Mesenchymal stem cell (in vitro differentiated cells and primary cell): Measurements from ENCODE around the gene SPAM1.

Experiments used
- DNase-seq: peaks from one replicate; pipeline ENCODE4 v3.0.0-alpha.2; 2013
- H2AFZ ChIP-seq: one replicate; pipeline ENCODE4 v1.6.1; 2013; ENCODE audit warnings: low read depth, mild to moderate bottlenecking, control low read depth, inconsistent platforms, low read length, moderate library complexity
- H2AK5ac ChIP-seq: 2 replicates; pipeline ENCODE4 v1.6.1; 2013; ENCODE audit warnings: low read length, moderate library complexity, mild to moderate bottlenecking, inconsistent platforms; ENCODE audit not compliant: severe bottlenecking
- H2BK120ac ChIP-seq: one replicate; pipeline ENCODE4 v1.6.1; 2013; ENCODE audit warnings: low read depth, mild to moderate bottlenecking, inconsistent platforms, low read length, moderate library complexity
- H2BK12ac ChIP-seq, 2 experiments: one replicate each; pipeline ENCODE4 v1.6.1; 2013; ENCODE audit warnings: inconsistent platforms in 2 of 2, low read length in 2 of 2, mild to moderate bottlenecking in 2 of 2, moderate library complexity in 2 of 2, control low read depth in 1 of 2
- H2BK15ac ChIP-seq: one replicate; pipeline ENCODE4 v1.6.1; 2013; ENCODE audit warnings: mild to moderate bottlenecking, low read depth, inconsistent platforms; ENCODE audit not compliant: poor library complexity, severe bottlenecking
- H2BK5ac ChIP-seq: 2 replicates; pipeline ENCODE4 v1.6.1; 2013; ENCODE audit warnings: low read depth, mild to moderate bottlenecking, low read length, control low read depth, inconsistent platforms; ENCODE audit not compliant: poor library complexity, severe bottlenecking
- H3K14ac ChIP-seq, 2 experiments: one replicate each; pipeline ENCODE4 v1.6.1; 2013; ENCODE audit warnings: inconsistent platforms in 2 of 2, low read length in 2 of 2, control low read depth in 1 of 2, mild to moderate bottlenecking in 1 of 2, moderate library complexity in 1 of 2
- H3K18ac ChIP-seq, 2 experiments: one replicate each; pipeline ENCODE4 v1.6.1; 2013; ENCODE audit warnings: inconsistent platforms in 2 of 2, low read length in 2 of 2, control low read depth in 1 of 2, low read depth in 1 of 2, mild to moderate bottlenecking in 1 of 2
- H3K23ac ChIP-seq, 2 experiments: one replicate each; pipeline ENCODE4 v1.6.1; 2013; ENCODE audit warnings: inconsistent platforms in 2 of 2, low read length in 2 of 2, mild to moderate bottlenecking in 2 of 2, moderate library complexity in 2 of 2, control low read depth in 1 of 2
- H3K27ac ChIP-seq: 2 replicates; pipeline ENCODE4 v1.5.1; 2013; ENCODE audit warnings: mild to moderate bottlenecking, moderate library complexity, low read length, control low read depth, inconsistent platforms; ENCODE audit not compliant: poor library complexity, severe bottlenecking
- H3K27me3 ChIP-seq, 2 experiments: 2 replicates each; pipeline versions ENCODE4 v1.6.1 to v1.7.0; 2013; ENCODE audit warnings: low read length in 2 of 2, mild to moderate bottlenecking in 2 of 2, moderate library complexity in 2 of 2, control low read depth in 1 of 2, inconsistent platforms in 1 of 2; ENCODE audit not compliant: control insufficient read depth in 1 of 2, insufficient read depth in 1 of 2
- H3K36me3 ChIP-seq, 2 experiments: 2 replicates each; pipeline versions ENCODE4 v1.6.1 to v1.7.0; 2013; ENCODE audit warnings: low read length in 2 of 2, control low read depth in 1 of 2, inconsistent platforms in 1 of 2, low read depth in 1 of 2, mild to moderate bottlenecking in 1 of 2; ENCODE audit not compliant: insufficient read depth in 2 of 2, control insufficient read depth in 1 of 2
- H3K4ac ChIP-seq, 2 experiments: one replicate each; pipeline ENCODE4 v1.6.1; 2013; ENCODE audit warnings: inconsistent platforms in 2 of 2, low read length in 2 of 2, mild to moderate bottlenecking in 2 of 2, moderate library complexity in 2 of 2, control low read depth in 1 of 2, low read depth in 1 of 2
- H3K4me1 ChIP-seq: 2 replicates; pipeline ENCODE4 v1.6.1; 2013; ENCODE audit warnings: low read depth, low read length, control low read depth; ENCODE audit not compliant: control insufficient read depth, insufficient read depth
- H3K4me2 ChIP-seq: 2 replicates; pipeline ENCODE4 v1.6.1; 2013; ENCODE audit warnings: low read length, mild to moderate bottlenecking, inconsistent platforms; ENCODE audit not compliant: poor library complexity, severe bottlenecking
- H3K4me3 ChIP-seq, 2 experiments: 2 replicates each; pipeline versions ENCODE4 v1.5.1 to v1.7.0; 2013; ENCODE audit warnings: low read length in 2 of 2, mild to moderate bottlenecking in 2 of 2, control low read depth in 1 of 2, low read depth in 1 of 2; ENCODE audit not compliant: insufficient read depth in 1 of 2
- H3K79me1 ChIP-seq: replicated peaks from 2 replicates; pipeline ENCODE4 v1.6.1; 2013; ENCODE audit warnings: mild to moderate bottlenecking, control low read depth, low read length, inconsistent platforms; ENCODE audit not compliant: poor library complexity, severe bottlenecking
- H3K9ac ChIP-seq: 2 replicates; pipeline ENCODE4 v1.7.0; 2013; ENCODE audit warnings: mild to moderate bottlenecking, low read length, moderate library complexity
- H3K9me3 ChIP-seq: 2 replicates; pipeline ENCODE4 v1.7.0; 2013; ENCODE audit warnings: mild to moderate bottlenecking, low read length; ENCODE audit not compliant: control insufficient read depth
- H4K8ac ChIP-seq: one replicate; pipeline ENCODE4 v1.6.1; 2013; ENCODE audit warnings: inconsistent platforms, mild to moderate bottlenecking, low read length, moderate library complexity
- H4K91ac ChIP-seq: one replicate; pipeline ENCODE4 v1.6.1; 2013; ENCODE audit warnings: mild to moderate bottlenecking, low read length, inconsistent platforms
- WGBS: methylation state at CpG from one replicate; pipeline ENCODE4 v1.1.7; 2013; ENCODE audit warnings: mixed read lengths; 5-methylcytosine and 5-hydroxymethylcytosine counted together

Gene SPAM1

GRCh38 chr7:123992913-123993518 is 68.0 kb downstream of the SPAM1 start:
- H3K27me3 ChIP-seq, result no peaks in the 10 kb centered on the region
- H3K79me1 ChIP-seq, result no peaks in the 10 kb centered on the region
- no peak overlapping the region for H3K23ac ChIP-seq
- H3K27ac ChIP-seq, result no peak overlapping the region
- H3K4ac ChIP-seq, result no peak overlapping the region
- no peak for DNase-seq
- H3K36me3 ChIP-seq, result no peaks in the 10 kb centered on the region
- no peak overlapping the region for H2AK5ac ChIP-seq
- H2BK120ac ChIP-seq, result no peak overlapping the region
- no peak overlapping the region for H3K14ac ChIP-seq
- H4K91ac ChIP-seq, result no peak overlapping the region
- H3K9me3 ChIP-seq, result no peaks in the 10 kb centered on the region
- 95% methylated on average over 2 of the region's 2 CpGs for WGBS
- no peak overlapping the region for H2BK15ac ChIP-seq
- no peak overlapping the region for H3K18ac ChIP-seq
- no peak overlapping the region for H4K8ac ChIP-seq
- H3K9ac ChIP-seq, result no peak overlapping the region
- no peak overlapping the region for H2BK5ac ChIP-seq
- no peaks in the 10 kb centered on the region for H3K4me1 ChIP-seq
- H3K4me2 ChIP-seq, result no peak overlapping the region
- H2AFZ ChIP-seq, result no peak overlapping the region
- H3K4me3 ChIP-seq, result no peak overlapping the region
- no peak overlapping the region for H2BK12ac ChIP-seq

DNA sequence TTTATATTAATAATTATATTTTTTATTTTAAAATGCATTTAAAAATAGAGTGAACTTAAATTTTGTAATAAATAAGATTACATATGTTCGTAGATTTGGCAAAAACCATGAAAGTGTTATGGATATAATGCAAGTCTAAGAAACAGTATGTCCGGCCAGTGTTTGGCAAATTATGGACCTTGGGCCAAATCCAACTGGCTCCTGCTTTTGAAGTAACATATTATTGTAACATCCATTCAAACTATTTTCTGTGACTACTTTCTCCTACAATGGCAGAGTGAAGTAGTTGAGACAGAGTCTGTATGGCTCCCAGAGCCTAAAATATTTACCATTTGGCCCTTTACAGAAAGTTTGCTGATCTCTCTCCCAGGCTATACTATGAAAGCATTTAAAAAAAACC is 69.0 kb downstream of the SPAM1 start:
- Histone ChIP-seq H3K4me3 (no peak overlapping the region), H3K27ac (no peak overlapping the region), H2BK120ac (no peak overlapping the region), H3K4ac (no peak overlapping the region), H3K23ac (no peak overlapping the region), H2AK5ac (no peak overlapping the region), H2AFZ (no peak overlapping the region), H3K4me1 (no peaks in the 10 kb centered on the region), H3K36me3 (no peaks in the 10 kb centered on the region), H2BK12ac (no peak overlapping the region), H4K91ac (no peak overlapping the region), H3K27me3 (no peaks in the 10 kb centered on the region), H4K8ac (no peak overlapping the region), H3K9me3 (peaks cover under 1% of the 10 kb centered on the region), H3K4me2 (no peak overlapping the region), H2BK5ac (no peak overlapping the region), H3K18ac (no peak overlapping the region), H3K79me1 (no peaks in the 10 kb centered on the region), H3K9ac (no peak overlapping the region), H3K14ac (no peak overlapping the region), H2BK15ac (no peak overlapping the region)
- DNase-seq, result no peak
- WGBS, result 73% methylated on average over 2 of the region's 2 CpGs

DNA sequence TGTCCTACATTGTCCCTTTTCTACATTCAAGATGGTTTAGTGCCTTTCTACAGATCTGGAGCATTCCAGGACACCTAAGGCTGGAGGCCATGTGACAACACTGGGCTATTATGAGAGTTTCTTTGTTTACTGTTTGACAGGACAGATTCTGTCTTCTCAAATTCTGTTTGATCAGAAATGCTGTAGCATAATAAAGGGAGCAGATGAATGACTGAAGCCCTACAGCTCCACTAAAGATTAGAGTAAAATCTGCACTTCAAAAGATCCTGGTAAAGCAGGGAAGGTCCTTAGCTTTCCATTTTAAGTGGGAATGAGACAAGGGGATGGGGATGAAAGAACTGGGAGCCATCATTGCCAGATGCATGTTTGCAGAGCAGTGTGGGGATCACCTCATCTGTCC is 69.4 kb downstream of the SPAM1 start:
- Histone ChIP-seq H3K4me1 (no peaks in the 10 kb centered on the region), H3K4ac (no peak overlapping the region), H4K91ac (no peak overlapping the region), H2BK12ac (no peak overlapping the region), H2BK15ac (no peak overlapping the region), H3K14ac (no peak overlapping the region), H3K27ac (no peak overlapping the region), H4K8ac (no peak overlapping the region), H3K27me3 (no peaks in the 10 kb centered on the region), H2AK5ac (no peak overlapping the region), H2BK5ac (no peak overlapping the region), H3K4me2 (no peak overlapping the region), H3K9me3 (peaks cover 5% of the 10 kb centered on the region), H3K23ac (no peak overlapping the region), H3K79me1 (no peaks in the 10 kb centered on the region), H2BK120ac (no peak overlapping the region), H3K36me3 (no peaks in the 10 kb centered on the region), H3K18ac (no peak overlapping the region), H2AFZ (no peak overlapping the region), H3K4me3 (no peak overlapping the region), H3K9ac (no peak overlapping the region)
- DNase-seq, result no peak

- Histone ChIP-seq H3K79me1 (no peaks in the 10 kb centered on the region), H2AFZ (no peak overlapping the region), H2BK12ac (no peak overlapping the region), H3K36me3 (no peaks in the 10 kb centered on the region), H3K27ac (no peak overlapping the region), H3K18ac (no peak overlapping the region), H3K4me3 (no peak overlapping the region), H2AK5ac (no peak overlapping the region), H2BK120ac (no peak overlapping the region), H4K91ac (no peak overlapping the region), H3K9ac (no peak overlapping the region), H2BK15ac (no peak overlapping the region), H2BK5ac (no peak overlapping the region), H3K4me1 (no peaks in the 10 kb centered on the region), H3K4me2 (no peak overlapping the region), H4K8ac (no peak overlapping the region), H3K4ac (no peak overlapping the region), H3K9me3 (peaks cover 8% of the 10 kb centered on the region), H3K27me3 (no peaks in the 10 kb centered on the region), H3K14ac (no peak overlapping the region), H3K23ac (no peak overlapping the region)
- DNase-seq, result peak; percentile 25
- 92% methylated on average over 9 of the region's 10 CpGs for WGBS
These were observed 70.7 kb downstream of the SPAM1 start for GRCh38 chr7:123995617-123996326.
